Naive B cell (primary cell): ENCODE measurements around the gene CDC42BPB. TPM values are rescaled to one million over a fixed set of nuclear protein-coding genes. Genes with fewer than 3 reads are reported as not detected.

Source experiments
- ATAC-seq, 2 donors: fragments of 150-1000 bp; cut with Tn5 transposase; 2 replicates each; pipeline ENCODE4 v1.10.0; 2021; ENCODE audit warnings: low read depth in 2 of 2, mild to moderate bottlenecking in 2 of 2, moderate library complexity in 2 of 2
- DNase-seq: peaks from one replicate; pipeline ENCODE4 v3.0.0; 2022
- H3K27ac Mint-ChIP-seq, 6 donors: one replicate each; pipeline ENCODE4 v1.8.0; 2020 to 2022; ENCODE audit warnings: mild to moderate bottlenecking in 6 of 6, mixed read lengths in 6 of 6, moderate library complexity in 5 of 6, inconsistent platforms in 2 of 6
- H3K27me3 Mint-ChIP-seq, 3 donors: one replicate each; pipeline ENCODE4 v1.8.0; 2021 to 2022; ENCODE audit warnings: mixed read lengths in 3 of 3, mild to moderate bottlenecking in 1 of 3
- H3K36me3 Mint-ChIP-seq, 2 donors: one replicate each; pipeline ENCODE4 v1.8.0; 2020 to 2022; ENCODE audit warnings: mixed read lengths in 2 of 2, inconsistent platforms in 1 of 2, mild to moderate bottlenecking in 1 of 2
- H3K4me1 Mint-ChIP-seq, 3 donors: one replicate each; pipeline ENCODE4 v1.8.0; 2020 to 2022; ENCODE audit warnings: mixed read lengths in 3 of 3, inconsistent platforms in 1 of 3, mild to moderate bottlenecking in 1 of 3, moderate library complexity in 1 of 3
- H3K4me3 Mint-ChIP-seq, 8 donors: one replicate each; pipeline ENCODE4 v1.8.0; 2020 to 2022; ENCODE audit warnings: mild to moderate bottlenecking in 8 of 8, mixed read lengths in 8 of 8, moderate library complexity in 8 of 8, inconsistent platforms in 2 of 8
- H3K9me3 Mint-ChIP-seq, 7 donors: one replicate each; pipeline ENCODE4 v1.8.0; 2020 to 2022; ENCODE audit warnings: mixed read lengths in 7 of 7, mild to moderate bottlenecking in 5 of 7, inconsistent platforms in 2 of 7, moderate library complexity in 1 of 7
- polyA plus RNA-seq, 6 donors: library from polyadenylated mRNA; unstranded; fragments of 300-500 nt; fragmentation: Illumina TruSeq; gene quantifications; one replicate each; pipeline ENCODE4 v1.2.3, GENCODE V29; 2021; ENCODE audit warnings: low read depth in 6 of 6

The CDC42BPB gene
- polyA plus RNA-seq, 6 donors from 2014 or later: 0.81 to 2.7 (median 0.97) TPM; not detected in 1

GRCh38 chr14:102908766-102909455 is 148.4 kb downstream of the CDC42BPB start:
- ATAC-seq (no peak), DNase-seq (no peak)
- no peaks in the 10 kb centered on the region for H3K27me3 Mint-ChIP-seq
- no peaks in the 10 kb centered on the region for H3K9me3 Mint-ChIP-seq
- peak overlapping the region in 1 of 8 donors; percentile 33 for H3K4me3 Mint-ChIP-seq
- peaks cover 8 to 9% of the 10 kb centered on the region in 2 donors for H3K36me3 Mint-ChIP-seq
- peak overlapping the region in 4 of 6 donors; percentile 47 to 91 (median 62) for H3K27ac Mint-ChIP-seq
- H3K4me1 Mint-ChIP-seq: peaks cover 12 to 29% (median 14%) of the 10 kb centered on the region in 3 donors

DNA sequence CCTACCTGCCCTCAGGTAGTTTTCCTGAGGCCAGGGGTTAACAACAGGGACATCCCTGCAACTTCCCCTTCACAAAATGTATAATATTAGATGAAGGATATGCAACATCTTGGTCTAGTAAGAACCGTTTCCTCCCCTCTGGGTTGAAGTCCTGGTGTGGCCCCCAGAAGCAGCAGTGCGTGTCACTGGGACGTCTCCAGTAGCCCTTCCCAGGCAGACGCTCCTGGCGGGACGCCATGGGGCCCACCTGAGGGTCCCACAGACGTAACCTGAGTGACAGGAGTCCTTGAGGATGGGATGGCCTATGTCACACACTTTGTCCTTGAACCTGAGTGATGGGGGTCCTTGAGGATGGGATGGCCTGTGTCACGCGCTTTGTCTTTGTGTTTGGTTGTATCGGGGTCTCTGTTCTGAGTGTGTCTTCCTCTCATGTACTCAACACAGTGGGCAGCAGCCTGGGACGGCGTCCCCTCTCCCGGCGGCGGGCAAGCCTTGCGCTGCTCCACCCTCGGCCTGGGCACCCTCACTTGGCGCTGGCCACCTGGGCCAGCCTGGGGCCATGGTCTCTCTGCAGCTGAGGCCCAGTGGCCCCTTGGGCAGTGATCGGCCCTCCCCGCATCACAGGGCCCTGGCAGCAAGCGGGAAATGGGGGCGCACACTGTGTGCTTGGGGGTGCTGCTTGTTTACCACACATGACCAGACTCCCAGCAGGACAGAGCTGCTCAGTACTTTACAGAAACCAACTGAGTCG is 149.2 kb downstream of the CDC42BPB start:
- DNase-seq: no peak
- ATAC-seq: peak in 1 of 2 donors; percentile 13
- H3K27ac Mint-ChIP-seq: peak overlapping the region in 5 of 6 donors; percentile 86 to 98 (median 92)

GRCh38 chr14:102907303-102907844 is 150.0 kb downstream of the CDC42BPB start:
- Mint-ChIP-seq H3K36me3 (peaks cover 9 to 23% of the 10 kb centered on the region in 2 donors), H3K4me3 (peak overlapping the region in 6 of 8 donors; percentile 21 to 81 (median 52)), H3K27me3 (no peaks in the 10 kb centered on the region), H3K9me3 (no peaks in the 10 kb centered on the region), H3K27ac (peak overlapping the region; percentile 21 to 98 (median 91)), H3K4me1 (peaks cover 23 to 36% (median 24%) of the 10 kb centered on the region in 3 donors)
- DNase-seq: peak; percentile 80
- peak; percentile 75 to 84 for ATAC-seq

More for the DNA sequence above, 149.2 kb downstream of the CDC42BPB start:
- Mint-ChIP-seq H3K27me3 (no peaks in the 10 kb centered on the region), H3K9me3 (no peaks in the 10 kb centered on the region), H3K36me3 (peaks cover 9 to 15% of the 10 kb centered on the region in 2 donors), H3K4me3 (peak overlapping the region in 7 of 8 donors; percentile 21 to 81 (median 43)), H3K4me1 (peaks cover 18 to 30% (median 18%) of the 10 kb centered on the region in 3 donors)

DNA sequence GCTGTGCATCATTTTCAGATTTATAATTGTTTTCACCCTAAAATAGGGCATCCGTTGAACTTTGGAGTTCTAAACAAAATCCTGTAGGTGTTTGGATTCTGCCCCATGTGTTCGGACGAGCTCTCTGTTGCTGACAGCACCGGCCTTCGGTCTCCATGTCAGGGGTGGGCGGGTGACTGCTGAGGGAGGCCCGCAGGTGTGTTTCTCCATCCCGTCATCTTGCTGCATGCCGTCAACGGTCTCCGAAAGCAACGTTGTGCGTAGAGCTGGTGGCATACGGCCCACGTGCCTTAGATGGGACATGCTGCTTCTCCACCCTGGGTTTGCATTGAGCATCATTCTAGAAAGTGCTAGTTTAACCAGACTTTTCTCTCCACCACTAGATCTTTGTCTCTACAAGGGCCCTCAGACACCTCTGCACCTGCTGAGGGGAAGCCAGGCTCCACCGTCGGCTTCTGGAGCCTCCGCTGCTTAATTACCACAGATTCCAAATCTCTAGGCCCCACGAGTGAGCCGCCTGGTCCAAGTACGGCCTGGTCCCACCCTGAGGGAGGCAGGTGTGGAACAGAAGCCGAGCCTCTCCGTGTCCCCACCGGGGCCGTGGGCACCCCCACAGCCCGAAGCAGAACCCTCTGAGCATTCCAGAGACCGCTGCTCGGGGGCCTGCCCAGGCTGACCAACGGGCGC is 150.6 kb downstream of the CDC42BPB start:
- H3K9me3 Mint-ChIP-seq: no peaks in the 10 kb centered on the region
- peaks cover 29 to 42% (median 29%) of the 10 kb centered on the region in 3 donors for H3K4me1 Mint-ChIP-seq
- H3K27me3 Mint-ChIP-seq: no peaks in the 10 kb centered on the region
- ATAC-seq: no peak
- H3K4me3 Mint-ChIP-seq: no peak overlapping the region
- peak overlapping the region in 2 of 6 donors; percentile 49 to 54 for H3K27ac Mint-ChIP-seq
- peaks cover 9 to 25% of the 10 kb centered on the region in 2 donors for H3K36me3 Mint-ChIP-seq
- DNase-seq: no peak

GRCh38 chr14:102905116-102906108 is 151.9 kb downstream of the CDC42BPB start:
- H3K27me3 Mint-ChIP-seq: no peaks in the 10 kb centered on the region
- ATAC-seq: no peak
- H3K27ac Mint-ChIP-seq: peak overlapping the region in 4 of 6 donors; percentile 44 to 80 (median 52)
- no peak for DNase-seq
- H3K4me3 Mint-ChIP-seq: peak overlapping the region in 3 of 8 donors; percentile 21 to 42 (median 41)
- peaks cover 9 to 25% of the 10 kb centered on the region in 2 donors for H3K36me3 Mint-ChIP-seq
- H3K4me1 Mint-ChIP-seq: peaks cover 40 to 51% (median 41%) of the 10 kb centered on the region in 3 donors
- H3K9me3 Mint-ChIP-seq: no peaks in the 10 kb centered on the region

DNA sequence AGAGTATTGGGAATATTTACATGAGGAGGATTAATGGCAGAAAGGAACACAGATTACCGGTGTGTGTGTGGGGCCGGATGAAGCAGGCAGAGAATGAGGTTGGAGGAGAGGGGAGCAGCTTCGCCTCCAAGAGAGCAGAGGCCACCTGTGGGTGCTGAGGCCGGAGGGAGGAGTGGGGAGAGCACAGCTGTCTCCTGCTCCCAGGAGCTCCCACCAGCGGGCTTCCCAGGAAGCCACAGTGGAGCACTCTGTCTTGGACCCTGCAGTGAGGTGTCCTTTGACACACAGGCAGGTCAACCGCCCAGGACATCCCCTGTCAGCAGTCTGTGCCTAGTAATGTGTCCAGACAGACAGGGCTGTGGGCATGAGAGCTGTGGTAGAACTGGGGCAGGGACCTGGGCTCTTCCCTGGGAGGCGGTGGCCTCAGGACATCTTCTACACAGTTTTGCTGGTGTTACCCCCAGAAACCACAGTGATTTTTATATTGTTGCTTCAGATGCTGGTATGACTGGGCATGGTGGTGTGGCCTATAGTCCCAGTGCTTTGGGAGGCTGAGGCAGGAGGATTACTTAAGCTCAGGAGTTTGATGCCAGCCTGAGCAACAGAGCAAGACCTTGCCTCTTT is 153.3 kb downstream of the CDC42BPB start:
- DNase-seq: no peak
- peak overlapping the region; percentile 20 to 93 (median 68) for H3K27ac Mint-ChIP-seq
- peaks cover 44 to 62% (median 51%) of the 10 kb centered on the region in 3 donors for H3K4me1 Mint-ChIP-seq
- H3K27me3 Mint-ChIP-seq: no peaks in the 10 kb centered on the region
- H3K9me3 Mint-ChIP-seq: no peaks in the 10 kb centered on the region
- peak overlapping the region in 2 of 8 donors; percentile 20 to 66 for H3K4me3 Mint-ChIP-seq
- peaks cover 9 to 26% of the 10 kb centered on the region in 2 donors for H3K36me3 Mint-ChIP-seq
- ATAC-seq: no peak

DNA sequence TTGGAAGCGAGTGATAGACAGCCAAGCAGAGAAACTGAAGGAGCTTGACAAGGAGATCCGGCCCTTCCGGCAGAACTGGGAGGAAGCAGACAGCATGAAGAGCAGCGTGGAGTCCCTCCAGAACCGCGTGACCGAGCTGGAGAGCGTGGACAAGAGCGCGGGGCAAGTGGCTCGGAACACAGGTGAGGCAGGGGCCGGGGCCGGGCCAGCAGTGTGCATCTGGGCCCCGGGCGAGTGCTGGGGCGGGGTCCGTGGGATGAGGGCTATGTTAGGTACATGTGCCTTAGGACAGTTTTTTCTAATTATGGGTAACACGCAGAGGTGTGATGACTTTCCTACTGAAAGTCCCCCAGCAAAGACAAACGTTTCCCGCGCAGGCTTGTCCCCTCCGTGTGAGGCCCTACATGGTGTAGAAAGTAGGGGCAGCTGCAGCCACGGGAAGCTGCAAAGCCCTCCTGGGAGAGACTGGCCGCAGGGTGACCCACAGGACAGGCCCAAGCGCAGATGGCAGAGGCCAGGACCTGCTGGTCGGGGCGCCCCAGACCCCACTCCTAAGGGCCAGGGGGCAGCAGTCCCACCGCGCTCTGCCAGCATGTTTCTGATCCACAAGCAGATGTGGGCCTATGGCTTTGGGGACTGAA is 154.0 kb downstream of the CDC42BPB start:
- Mint-ChIP-seq H3K4me1 (peaks cover 49 to 69% (median 57%) of the 10 kb centered on the region in 3 donors), H3K36me3 (peaks cover 13 to 32% of the 10 kb centered on the region in 2 donors), H3K4me3 (peak overlapping the region in 6 of 8 donors; percentile 15 to 92 (median 42)), H3K9me3 (no peaks in the 10 kb centered on the region), H3K27ac (peak overlapping the region; percentile 38 to 98 (median 92)), H3K27me3 (no peaks in the 10 kb centered on the region)
- DNase-seq: no peak
- ATAC-seq: no peak

DNA sequence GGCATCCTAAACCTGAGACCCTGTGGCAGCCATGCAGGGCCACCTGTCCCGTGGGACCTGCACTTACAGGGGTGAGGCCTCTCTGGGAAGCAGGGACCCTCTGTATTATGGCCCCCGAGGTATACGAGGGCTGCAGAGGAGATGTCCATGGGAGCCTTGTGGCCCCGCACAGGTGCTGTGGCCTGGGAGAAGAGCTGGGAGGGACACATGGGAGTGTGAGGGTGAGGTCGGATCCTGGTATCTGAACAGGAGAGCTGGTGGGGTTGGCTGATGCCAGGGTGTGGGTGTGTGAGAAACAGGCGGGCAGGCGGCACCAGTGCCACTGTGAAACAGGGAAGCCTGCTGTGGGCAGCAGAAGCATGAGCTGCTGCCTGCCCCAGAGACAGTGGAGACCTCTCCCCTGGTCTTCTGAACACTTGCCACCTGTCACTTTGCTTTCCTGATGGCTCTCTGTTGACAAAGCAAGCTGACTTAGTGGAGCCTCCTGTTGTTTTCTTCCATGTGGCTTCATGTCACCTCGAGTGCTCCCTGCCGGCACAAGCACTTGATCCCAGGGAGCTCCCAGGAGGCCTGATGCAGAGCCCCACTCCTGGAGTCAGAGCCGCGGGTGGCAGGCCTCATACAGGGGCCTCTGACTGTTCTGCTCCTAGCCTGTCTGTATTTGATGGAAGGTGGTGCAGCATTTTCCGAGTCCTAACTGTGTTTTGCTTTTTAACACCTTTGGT is 154.7 kb downstream of the CDC42BPB start:
- DNase-seq (no peak), ATAC-seq (no peak)
- Mint-ChIP-seq H3K4me3 (peak overlapping the region in 7 of 8 donors; percentile 35 to 92 (median 63)), H3K27me3 (no peaks in the 10 kb centered on the region), H3K9me3 (no peaks in the 10 kb centered on the region), H3K4me1 (peaks cover 47 to 70% (median 54%) of the 10 kb centered on the region in 3 donors), H3K27ac (peak overlapping the region; percentile 74 to 98 (median 96)), H3K36me3 (peaks cover 14 to 30% of the 10 kb centered on the region in 2 donors)

DNA sequence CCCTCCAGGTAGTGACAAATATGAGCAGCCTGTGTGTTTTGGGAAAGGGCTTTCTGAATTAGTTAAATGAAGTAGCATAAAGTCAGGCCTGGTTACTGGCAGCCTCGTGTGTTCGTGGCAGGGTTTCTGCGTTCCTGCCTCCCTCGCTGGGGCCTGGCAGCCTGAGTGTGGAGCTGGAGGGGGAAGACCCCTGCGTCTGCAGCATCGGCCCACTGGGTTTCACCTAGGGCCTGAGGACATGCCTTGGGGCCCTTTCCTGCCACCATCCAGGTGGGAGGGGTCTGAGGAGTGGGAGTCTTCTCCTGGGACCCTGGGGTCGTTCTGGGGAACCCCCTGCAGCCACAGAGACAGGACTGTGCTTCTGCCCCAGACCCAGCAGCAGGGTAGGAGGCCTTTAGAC is 155.3 kb downstream of the CDC42BPB start:
- no peaks in the 10 kb centered on the region for H3K9me3 Mint-ChIP-seq
- no peaks in the 10 kb centered on the region for H3K27me3 Mint-ChIP-seq
- peaks cover 14 to 28% of the 10 kb centered on the region in 2 donors for H3K36me3 Mint-ChIP-seq
- ATAC-seq (no peak), DNase-seq (no peak)
- peak overlapping the region; percentile 59 to 94 (median 86) for H3K4me3 Mint-ChIP-seq
- H3K4me1 Mint-ChIP-seq: peaks cover 45 to 72% (median 51%) of the 10 kb centered on the region in 3 donors
- H3K27ac Mint-ChIP-seq: peak overlapping the region; percentile 90 to 98 (median 98)

GRCh38 chr14:102901633-102902032 is 155.7 kb downstream of the CDC42BPB start:
- Mint-ChIP-seq H3K27ac (peak overlapping the region; percentile 90 to 98 (median 98)), H3K9me3 (no peaks in the 10 kb centered on the region), H3K4me3 (peak overlapping the region; percentile 59 to 94 (median 86)), H3K27me3 (no peaks in the 10 kb centered on the region), H3K36me3 (peaks cover 14 to 28% of the 10 kb centered on the region in 2 donors), H3K4me1 (peaks cover 45 to 70% (median 51%) of the 10 kb centered on the region in 3 donors)
- ATAC-seq (peak; percentile 85 to 88), DNase-seq (peak; percentile 93)
